HG02981 (cell line): Measurements from ENCODE around the gene EPDR1.
A peak's percentile ranks its signal among the peaks of the same experiment; 100 is the strongest.

ENCODE experiments used
- ATAC-seq: cut with Tn5 transposase; IDR thresholded peaks from one replicate; pipeline ENCODE4 v1.9.1; 2021; ENCODE audit warnings: mild to moderate bottlenecking, moderate library complexity; ENCODE audit not compliant: unreplicated experiment

The EPDR1 gene

GRCh38 chr7:37920305-37920848 lies at the start of gene EPDR1:
TSS of gene EPDR1 (plus strand) at chr7:37920640. CDS start at chr7:37920940, 300 bp downstream.
- peak; percentile 39 for ATAC-seq

- no peak for ATAC-seq
Measured at GRCh38 chr7:37882086-37882485, 38.4 kb upstream of the EPDR1 start.

- no peak for ATAC-seq
Measured at GRCh38 chr7:37893359-37893758, 27.1 kb upstream of the EPDR1 start.

DNA sequence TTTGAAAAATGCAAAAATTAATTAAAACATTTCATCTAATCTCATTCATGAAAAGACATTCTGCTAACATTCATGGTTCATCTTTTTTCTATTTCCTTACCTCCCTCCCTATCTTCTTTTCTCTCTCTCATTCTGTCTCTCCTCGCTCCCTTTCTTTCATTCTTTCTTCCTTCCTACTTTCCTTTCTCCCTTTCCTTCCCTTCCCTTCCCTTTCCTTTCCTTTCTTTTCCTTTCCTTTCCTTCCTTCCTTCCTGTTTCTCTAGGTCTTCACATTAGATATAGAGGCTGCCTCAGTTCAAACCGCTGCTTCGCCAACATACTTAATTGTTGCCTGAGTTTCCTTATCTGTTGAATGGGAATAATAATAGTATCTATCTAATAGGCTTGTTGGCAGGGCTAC lies 25.8 kb upstream of the EPDR1 start:
- ATAC-seq = no peak

- no peak for ATAC-seq
Measured at GRCh38 chr7:37899712-37900247, 20.7 kb upstream of the EPDR1 start.

- ATAC-seq = no peak
Measured at GRCh38 chr7:37901236-37901827, 19.1 kb upstream of the EPDR1 start.

DNA sequence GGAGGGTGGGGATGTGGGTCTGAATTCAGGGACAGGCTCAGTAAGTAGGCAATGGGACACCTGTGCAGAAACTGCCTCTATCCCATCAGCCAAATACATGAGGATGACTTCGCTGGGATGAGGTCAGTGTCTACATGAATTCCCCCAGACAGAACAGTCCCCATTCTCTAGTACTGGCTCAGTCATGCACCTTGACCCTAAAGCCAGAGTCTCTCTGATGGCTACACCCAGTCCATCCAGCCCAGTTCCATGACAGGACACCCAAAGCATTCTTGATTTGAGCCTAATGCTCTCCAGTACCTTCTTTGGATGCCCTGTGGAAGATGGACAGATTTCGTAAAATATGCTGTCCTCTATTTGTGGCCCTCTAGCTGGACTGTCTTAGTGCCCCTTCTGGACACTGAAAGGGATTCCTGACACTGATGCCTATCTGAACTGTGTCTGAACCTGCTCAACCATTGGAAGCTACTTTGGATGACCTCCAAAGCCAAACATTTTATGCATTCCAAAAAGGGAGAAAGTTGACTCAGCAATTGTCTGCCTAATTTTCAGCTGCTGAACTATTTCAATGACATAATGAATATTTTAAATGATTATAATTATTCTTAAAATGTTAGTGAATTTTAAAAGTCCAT lies 18.4 kb upstream of the EPDR1 start:
- no peak for ATAC-seq

GRCh38 chr7:37908221-37908788 lies 12.1 kb upstream of the EPDR1 start:
- no peak for ATAC-seq

DNA sequence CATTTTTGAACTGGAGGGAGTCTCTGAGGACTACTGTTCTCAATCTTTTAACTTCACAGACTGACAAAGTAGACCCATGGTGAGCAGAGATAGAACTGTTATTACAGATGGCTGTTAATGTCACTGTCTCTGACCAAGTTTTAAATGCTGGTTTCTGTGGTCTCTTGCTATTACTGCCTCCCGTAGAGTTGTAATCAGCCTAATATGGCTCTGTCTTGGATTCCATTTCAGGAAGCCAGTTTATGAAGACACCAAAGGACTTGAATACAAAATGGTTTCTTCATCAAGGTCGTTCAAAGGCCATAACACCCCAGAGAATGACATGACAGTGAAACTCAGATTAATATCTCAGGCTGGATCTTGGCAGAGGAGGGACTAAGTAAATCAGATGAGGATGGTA lies 7.7 kb upstream of the EPDR1 start:
- ATAC-seq = no peak

DNA sequence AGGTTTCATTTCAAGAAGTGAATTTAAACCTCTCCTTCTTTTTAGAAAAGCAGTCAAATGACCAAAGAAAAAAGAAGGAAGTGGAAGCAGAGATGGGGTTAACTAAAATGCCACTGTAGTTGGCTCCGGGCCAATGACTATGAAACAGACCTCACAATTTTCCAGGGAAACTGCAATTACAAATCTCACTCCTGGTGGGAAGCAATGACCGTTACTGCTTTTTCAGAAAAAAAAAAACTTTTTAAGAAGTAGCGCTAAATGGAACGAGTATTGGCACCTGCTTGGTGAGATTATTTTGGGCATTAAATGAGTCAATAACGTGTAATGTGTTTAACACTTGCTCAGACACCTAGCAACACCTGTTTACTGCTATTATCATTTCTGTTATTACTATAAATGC lies 5.0 kb upstream of the EPDR1 start:
- peak; percentile 47 for ATAC-seq

DNA sequence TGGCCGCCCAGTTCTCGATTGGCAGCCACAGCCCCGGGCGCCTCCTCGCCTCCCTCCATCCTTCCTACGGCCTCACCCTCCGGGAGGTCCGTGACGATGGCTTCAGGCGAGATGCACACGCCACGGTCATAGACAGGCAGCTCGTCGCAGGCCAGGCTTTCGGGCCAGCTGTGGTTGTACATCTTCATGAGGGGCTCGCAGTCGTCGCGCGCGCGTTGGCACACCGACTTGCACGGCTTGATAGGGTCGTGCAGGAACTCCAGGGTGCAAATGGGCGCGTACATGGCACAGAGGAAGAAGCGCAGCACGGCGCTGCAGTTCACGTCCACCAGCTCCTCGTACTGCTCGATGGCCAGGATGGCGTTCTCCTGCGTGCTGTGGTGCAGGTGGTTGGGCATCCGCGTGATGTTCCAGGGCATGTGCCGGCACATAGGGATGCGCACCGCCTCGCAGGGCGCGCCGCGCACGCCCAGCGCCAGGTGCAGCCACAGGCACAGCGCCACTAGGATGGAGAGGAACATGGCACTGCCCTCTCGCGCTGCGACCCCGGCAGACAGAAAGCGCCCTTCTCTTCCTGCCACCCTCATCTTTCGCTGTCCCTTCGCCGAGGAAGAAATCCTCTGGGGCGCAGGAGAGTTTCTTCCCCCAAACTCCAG lies 4.3 kb upstream of the EPDR1 start:
- ATAC-seq = no peak

DNA sequence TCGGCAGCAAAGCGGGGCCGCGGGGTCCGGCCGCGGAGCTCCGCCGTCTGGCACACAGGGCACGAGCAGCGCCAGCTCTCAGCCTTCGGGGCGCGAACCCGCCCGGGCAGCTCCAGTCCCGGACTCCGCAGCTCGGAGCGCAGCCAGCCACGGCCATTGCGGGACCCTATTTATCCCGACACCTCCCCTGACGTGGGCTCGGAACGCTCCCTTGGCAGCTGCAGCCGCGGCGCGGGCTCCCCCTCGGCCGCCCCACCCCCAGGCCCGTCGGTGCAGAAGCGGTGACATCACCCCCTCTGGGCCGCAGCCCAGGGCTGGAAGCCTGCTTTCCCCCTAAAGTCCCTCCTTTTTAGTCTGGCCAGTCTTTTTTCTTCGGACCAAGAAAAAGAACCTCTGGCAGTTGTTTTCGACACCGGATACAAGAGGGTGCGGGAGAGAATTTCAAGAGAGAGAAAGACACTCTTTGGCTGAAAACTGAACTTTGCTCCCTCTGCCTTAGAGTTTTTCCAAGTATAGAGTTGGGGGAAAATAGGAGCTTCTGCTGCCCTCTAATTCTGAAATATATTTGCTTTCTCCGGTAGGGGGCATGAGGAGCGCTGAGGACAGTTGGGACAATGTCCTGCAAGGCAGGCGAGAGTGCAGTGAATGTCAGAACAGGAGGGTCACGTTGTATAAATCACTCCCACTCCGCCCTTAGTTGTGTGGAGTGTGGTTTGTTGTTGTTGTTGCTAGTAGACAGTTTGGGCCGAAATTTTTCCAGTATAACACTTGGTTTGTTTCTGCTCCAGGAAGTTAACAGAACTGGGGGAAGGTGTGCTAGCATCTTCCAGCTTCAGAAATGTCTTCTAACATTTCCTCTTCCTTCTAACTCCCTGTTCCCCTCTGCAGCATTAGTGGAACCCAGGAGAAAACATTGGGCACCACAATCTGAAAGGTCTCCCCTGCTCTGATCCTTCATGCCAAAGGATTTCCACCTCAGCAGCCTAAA lies 3.5 kb upstream of the EPDR1 start, which contains the start of gene SFRP4:
TSS of gene SFRP4 (minus strand) at position 145 of the 988 bp plus-strand sequence. CDS start 280 bp downstream, outside the sequence.
- peak; percentile 33 for ATAC-seq

GRCh38 chr7:37918526-37918925 lies 1.9 kb upstream of the EPDR1 start:
- ATAC-seq = no peak

- peak; percentile 39 for ATAC-seq
Measured at GRCh38 chr7:37920849-37921805, 687 bp downstream of the EPDR1 start.

GRCh38 chr7:37921876-37922275 lies 1.4 kb downstream of the EPDR1 start:
- no peak for ATAC-seq

- no peak for ATAC-seq
Measured at GRCh38 chr7:37923996-37924395, 3.6 kb downstream of the EPDR1 start.

GRCh38 chr7:37924491-37925041 lies 4.1 kb downstream of the EPDR1 start:
- no peak for ATAC-seq

- ATAC-seq = no peak
Measured at GRCh38 chr7:37925620-37926019, 5.2 kb downstream of the EPDR1 start.
